Fibroblast of skin of left quadriceps (primary cell): ENCODE measurements around the gene GYS1.
"Not testable (repeated sequence)": the region's sequence is repeated elsewhere in the genome, so short reads cannot be mapped to it uniquely, and the experiment has no call there.

Experiments used
- DNase-seq, 2 experiments: peaks; one replicate each; pipeline ENCODE4 v3.0.0-alpha.2; 2013; ENCODE audit warnings: low read depth in 2 of 2

Gene GYS1

DNA sequence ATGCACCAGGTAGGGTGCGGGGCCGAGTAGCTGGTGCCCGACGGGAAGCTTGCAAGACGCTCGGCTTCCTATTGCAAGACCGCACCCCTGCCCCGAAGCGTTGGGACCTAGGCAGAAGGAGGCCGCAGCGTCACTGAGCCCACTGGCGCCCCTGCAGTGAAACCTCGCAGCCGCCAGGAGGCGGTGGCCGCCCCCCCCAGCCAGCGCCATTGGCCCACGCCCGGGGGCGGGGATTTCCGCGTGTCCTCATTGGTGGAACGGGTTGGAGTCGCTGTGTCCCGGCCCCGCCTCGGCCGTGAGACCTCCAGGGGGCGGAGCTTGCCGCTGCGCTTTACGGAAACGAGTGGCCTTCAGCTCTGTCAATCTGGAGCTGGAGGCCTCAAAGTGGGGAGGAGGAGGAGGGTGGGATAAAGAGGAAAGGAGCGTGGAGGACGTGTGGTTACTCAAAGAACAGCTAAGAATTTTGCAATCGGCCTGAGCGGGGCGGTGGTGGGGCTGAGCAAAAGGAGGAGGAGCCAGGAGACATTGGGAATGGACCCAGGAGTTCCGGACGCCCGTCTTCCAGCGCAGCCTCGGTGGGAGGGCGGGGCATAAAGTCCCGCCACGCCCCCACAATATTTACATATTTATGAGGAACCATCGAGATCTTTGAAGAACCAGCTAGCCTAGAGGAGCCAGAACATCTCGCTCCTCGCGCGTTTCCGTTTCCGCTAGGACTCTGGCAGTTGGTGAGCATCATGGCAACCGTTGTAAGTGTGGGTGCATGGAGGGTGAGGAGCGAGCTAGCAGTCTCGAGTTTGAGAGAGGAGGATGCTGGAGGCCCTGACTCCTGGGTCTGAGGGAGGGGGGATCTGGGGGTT lies at the start of gene GYS1, which contains the start of gene RUVBL2:
GYS1 (minus strand) TSS at position 135 of the 860 bp plus-strand sequence. CDS start 197 bp downstream, outside the sequence.
RUVBL2 (plus strand) TSS at position 713 of the 860 bp plus-strand sequence; CDS start at position 738, 25 bp downstream.
- DNase-seq, result peak; percentile 99

DNA sequence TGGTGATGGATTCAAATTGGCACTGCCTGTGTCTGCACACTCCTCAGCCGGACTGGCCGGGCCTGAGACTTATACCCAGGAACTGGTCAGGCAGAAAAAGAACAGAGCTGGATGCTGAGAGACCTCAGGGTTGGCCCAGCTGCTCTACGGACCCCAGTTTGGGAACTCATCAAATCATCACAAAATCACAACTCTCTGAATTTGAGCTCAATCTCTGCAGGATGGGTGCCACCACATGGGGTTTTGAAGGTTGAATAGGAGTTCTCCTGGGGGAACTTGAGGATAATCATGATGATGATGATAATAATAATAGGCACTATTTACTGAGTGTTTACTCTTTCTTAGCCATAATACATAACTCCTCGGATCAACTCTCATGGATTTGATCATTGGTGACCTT lies 49.6 kb upstream of the GYS1 start:
- not testable (repeated sequence) for DNase-seq

DNA sequence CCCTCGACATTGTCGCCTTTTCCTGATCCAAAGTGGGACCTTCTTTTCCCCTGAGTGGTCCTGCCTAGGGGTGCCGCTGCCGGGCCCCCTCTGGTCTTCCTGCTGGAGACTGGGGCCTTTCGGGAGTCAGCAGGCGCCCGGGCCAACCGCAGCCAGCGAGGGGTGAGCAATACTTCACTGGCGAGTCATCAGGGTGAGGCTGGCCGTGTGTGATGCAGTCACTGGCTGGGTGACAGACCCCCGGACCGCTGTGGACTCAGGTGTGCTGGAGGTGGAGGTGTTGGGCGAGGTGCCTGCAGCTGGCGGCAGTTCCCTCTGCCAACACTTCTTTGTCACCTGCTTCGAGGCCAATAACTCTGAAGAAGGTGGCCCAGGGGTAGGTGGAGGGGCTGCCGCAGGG lies 49.1 kb upstream of the GYS1 start:
- no peak for DNase-seq

DNA sequence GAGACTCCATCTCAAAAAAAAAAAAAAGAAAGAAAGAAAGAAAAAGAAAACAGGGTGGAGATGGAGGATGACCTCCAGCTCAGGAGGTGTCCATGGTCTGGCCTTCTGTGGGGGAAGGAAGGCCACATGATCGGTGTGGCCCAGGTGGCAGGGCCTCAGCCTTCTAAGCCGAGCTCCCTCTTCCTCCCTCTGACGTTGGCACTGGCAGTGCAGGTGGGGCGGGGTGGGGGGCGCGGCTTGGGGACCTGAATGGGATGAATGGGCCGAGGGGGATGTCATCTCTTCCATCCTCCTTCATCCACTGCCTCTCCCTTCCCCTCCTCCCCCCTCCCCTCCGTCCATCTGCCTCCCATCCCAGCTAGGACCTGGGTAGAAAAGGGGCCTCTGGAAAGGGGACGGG lies 46.6 kb upstream of the GYS1 start:
- DNase-seq, result not testable (repeated sequence)

DNA sequence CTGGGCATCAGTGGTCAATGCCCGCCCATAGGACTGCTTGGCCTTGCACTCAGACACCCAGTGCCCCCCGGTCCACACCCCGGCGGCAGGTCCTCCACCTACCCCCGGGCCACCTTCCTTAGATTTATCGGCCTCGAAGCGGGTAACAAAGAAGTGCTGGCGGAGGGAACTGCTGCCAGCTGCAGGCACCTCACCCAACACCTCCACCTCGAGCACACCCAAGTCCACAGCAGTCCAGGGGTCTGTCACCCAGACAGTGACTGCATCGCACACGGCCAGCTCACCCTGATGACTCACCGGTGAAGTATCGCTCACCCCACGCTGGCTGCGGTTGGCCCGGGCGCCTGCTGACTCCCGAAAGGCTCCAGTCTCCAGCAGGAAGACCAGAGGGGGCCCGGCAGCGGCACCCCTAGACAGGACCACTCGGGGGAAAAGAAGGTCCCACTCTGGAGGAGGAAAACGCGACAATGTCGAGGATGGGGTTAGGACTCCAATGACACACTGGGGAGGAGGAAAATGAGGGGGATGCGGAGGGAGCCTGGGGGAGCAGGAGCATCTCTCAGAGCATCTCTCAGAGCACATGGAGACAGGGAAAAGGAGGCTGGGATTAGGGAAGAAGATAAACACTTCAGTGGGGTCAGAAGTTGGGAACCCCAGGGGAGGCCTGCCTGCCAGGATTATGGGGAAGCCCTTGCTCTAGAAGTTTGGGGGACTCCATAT lies 45.6 kb upstream of the GYS1 start:
- not testable (repeated sequence) for DNase-seq

DNA sequence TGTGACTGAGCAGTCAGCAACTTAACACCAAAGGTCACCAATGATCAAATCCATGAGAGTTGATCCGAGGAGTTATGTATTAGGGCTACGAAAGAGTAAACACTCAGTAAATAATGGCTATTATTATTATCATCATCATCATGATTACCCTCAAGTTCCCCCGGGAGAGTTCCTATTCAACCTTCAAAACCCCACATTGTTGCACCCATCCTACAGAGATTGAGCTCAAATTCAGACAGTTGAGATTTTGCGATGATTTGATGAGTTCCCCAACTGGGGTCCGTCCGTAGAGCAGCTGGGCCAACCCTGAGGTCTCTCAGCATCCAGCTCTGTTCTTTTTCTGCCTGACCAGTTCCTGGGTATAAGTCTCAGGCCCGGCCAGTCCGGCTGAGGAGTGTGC lies 45.0 kb upstream of the GYS1 start:
- not testable (repeated sequence) for DNase-seq

DNA sequence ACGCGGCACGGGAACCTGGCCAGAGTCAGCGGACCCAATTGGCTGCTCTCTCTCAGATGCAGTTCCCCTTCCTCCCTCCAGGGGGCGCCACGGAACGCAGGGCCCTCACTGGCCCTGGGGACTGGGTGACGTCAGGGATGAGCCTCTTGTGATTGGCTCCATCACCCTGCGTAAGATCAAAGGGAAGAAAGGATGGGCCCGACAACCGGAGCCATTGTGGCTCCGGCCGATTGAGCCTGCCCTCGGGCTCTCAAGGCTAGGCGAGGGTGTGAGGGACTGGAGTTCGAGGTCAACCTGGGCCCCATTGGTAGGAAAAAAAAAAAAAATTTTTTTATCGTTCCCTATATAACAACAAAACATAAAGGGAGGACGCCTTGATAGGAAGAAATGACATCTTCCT lies 43.7 kb upstream of the GYS1 start, which contains the start of gene CGB1:
CGB1 (minus strand) TSS at position 81 of the 400 bp plus-strand sequence. CDS start 184 bp downstream, outside the sequence.
- not testable (repeated sequence) for DNase-seq

DNA sequence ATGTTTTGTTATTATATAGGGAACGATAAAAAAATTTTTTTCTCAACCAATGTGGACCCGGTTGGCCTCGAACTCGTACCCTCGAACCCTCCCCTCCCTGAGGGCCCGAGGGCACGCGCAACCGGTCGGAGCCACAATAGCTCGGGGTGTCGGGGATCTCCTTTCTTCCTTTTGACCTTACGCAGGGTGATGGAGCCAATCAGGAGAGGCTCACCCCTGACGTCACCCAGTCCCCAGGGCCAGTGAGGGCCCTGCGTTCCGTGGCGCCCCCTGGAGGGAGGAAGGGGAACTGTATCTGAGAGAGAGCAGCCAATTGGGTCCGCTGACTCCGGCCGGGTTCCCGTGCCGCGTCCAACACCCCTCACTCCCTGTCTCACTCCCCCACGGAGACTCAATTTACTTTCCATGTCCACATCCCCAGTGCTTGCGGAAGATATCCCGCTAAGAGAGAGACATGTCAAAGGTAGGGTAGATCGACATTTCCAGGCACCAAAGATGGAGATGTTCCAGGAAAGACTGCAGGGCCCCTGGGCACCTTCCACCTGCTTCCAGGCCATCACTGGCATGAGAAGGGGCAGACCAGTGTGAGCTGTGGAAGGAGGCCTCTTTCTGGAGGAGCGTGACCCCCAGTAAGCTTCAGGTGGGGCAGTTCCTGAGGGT lies 38.7 kb upstream of the GYS1 start, which contains the start of gene CGB2:
CGB2 (plus strand) TSS at position 249 of the 660 bp plus-strand sequence; CDS start at position 455, 206 bp downstream.
- DNase-seq, result not testable (repeated sequence)

DNA sequence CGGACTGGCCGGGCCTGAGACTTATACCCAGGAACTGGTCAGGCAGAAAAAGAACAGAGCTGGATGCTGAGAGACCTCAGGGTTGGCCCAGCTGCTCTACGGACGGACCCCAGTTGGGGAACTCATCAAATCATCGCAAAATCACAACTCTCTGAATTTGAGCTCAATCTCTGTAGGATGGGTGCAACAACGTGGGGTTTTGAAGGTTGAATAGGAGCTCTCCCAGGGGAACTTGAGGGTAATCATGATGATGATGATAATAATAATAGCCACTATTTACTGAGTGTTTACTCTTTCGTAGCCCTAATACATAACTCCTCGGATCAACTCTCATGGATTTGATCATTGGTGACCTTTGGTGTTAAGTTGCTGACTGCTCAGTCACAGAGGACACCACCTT lies 37.2 kb upstream of the GYS1 start:
- DNase-seq, result not testable (repeated sequence)

DNA sequence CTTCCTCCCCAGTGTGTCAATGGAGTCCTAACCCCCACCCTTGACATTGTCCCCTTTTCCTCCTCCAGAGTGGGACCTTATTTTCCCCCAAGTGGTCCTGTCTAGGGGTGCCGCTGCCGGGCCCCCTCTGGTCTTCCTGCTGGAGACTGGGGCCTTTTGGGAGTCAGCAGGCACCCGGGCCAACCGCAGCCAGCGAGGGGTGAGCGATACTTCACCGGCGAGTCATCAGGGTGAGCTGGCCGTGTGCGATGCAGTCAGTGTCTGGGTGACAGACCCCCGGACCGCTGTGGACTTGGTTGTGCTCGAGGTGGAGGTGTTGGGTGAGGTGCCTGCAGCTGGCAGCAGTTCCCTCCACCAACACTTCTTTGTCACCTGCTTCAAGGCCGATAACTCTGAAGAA lies 36.6 kb upstream of the GYS1 start:
- not testable (repeated sequence) for DNase-seq

DNA sequence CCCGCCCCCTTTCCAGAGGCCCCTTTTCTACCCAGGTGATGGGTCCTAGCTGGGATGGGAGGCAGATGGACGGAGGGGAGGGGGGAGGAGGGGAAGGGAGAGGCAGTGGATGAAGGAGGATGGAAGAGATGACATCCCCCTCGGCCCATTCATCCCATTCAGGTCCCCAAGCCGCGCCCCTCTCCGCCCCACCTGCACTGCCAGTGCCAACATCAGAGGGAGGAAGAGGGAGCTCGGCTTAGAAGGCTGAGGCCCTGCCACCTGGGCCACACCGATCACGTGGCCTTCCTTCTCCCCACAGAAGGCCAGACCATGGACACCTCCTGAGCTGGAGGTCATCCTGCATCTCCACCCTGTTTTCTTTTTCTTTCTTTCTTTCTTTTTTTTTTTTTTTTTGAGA lies 35.6 kb upstream of the GYS1 start:
- not testable (repeated sequence) for DNase-seq

DNA sequence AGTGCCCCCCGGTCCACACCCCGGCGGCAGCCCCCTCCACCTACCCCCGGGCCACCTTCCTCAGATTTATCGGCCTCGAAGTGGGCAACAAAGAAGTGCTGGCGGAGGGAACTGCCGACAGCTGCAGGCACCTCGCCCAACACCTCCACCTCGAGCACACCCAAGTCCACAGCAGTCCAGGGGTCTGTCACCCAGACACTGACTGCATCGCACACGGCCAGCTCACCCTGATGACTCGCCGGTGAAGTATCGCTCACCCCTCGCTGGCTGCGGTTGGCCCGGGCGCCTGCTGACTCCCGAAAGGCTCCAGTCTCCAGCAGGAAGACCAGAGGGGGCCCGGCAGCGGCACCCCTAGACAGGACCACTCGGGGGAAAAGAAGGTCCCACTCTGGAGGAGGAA lies 32.5 kb upstream of the GYS1 start:
- DNase-seq, result not testable (repeated sequence)

DNA sequence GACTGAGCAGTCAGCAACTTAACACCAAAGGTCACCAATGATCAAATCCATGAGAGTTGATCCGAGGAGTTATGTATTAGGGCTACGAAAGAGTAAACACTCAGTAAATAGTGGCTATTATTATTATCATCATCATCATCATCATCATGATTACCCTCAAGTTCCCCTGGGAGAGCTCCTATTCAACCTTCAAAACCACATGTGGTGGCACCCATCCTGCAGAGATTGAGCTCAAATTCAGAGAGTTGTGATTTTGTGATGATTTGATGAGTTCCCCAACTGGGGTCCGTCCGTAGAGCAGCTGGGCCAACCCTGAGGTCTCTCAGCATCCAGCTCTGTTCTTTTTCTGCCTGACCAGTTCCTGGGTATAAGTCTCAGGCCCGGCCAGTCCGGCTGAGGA lies 32.0 kb upstream of the GYS1 start:
- DNase-seq, result not testable (repeated sequence)

DNA sequence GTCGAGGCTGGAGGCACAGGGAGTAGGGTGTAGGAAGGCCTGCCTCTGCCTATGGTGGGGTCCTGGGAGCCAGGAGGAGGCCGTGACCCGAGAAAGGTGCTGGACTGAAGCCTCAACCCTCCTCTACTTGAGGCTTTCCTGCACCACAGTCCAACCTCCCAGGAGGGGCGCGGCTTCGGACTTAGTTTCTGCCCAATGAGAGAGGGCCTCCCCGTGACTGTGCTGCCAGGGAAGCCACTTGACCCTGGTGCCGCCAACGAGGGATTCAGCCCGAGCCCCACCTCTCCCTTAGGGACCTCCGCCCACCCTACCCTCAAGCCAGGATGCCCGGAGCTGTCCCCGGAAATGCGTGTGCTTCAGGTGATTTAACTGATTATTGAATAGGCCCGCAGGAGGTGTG lies 31.1 kb upstream of the GYS1 start, which contains the start of gene CGB3:
CGB3 (minus strand) TSS at position 101 of the 400 bp plus-strand sequence. CDS start 362 bp downstream, outside the sequence.
- DNase-seq, result not testable (repeated sequence)

DNA sequence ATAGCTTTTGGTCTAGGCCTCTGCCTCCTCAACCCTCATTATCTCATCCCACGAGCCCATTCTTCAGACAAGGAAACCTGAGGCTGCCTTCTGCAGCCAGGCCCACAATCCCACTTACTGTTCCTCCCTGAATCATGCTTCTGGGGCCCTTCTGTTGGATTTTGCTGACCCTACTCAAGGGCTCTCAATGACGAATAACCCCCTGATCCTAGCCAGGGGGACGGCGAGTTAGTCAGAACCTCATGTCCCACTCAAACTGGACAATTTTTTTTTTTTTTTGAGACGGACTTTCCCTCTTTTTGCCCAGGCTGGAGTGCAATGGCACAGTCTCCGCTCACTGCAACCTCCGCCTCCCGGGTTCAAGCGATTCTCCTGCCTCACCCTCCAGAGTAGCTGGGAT lies 29.0 kb upstream of the GYS1 start:
- DNase-seq, result no peak

DNA sequence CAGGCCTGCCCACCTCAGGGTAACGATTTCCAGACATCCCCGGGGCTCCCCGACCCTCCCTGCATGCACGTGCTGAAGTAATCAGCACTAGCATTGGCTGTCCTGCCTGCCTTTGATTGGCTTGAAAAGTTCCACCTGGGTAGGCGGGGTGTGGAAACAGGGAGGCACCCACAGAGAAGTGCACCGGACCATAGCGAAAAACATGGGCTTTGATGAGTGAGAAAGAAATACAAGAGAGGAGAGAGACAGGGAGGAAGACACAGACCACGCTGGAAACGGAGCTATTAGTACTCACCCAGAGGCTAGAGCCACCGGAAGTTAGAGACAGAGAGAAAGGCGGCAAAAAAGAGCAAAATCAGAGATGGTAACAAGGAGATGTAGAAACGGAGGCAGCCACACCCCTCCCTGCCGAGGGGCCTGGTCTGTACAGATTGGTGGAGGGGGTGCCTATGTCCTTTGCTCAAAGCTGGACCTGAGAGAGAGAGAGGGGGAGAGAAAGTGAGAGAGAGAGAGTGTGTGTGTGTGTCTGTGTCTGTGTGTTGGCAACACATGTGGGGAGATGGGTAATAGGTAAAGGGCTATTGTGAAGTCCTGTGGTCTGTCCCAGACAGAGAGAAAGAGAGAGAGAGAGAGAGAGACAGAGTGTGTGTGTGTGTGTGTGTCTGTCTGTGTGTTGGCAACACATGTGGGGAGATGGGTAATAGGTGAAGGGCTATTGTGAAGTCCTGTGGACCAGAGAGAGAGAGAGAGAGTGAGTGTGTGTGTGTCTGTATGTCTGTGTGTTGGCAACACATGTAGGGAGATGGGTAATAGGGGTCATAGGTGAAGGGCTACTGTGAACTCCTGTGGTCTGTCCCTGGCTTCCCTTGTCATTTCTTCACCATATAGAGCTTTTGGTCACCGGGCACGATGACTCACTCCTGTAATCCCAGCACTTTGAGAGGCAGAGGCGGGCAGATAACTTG lies 28.1 kb upstream of the GYS1 start:
- DNase-seq, result no peak

DNA sequence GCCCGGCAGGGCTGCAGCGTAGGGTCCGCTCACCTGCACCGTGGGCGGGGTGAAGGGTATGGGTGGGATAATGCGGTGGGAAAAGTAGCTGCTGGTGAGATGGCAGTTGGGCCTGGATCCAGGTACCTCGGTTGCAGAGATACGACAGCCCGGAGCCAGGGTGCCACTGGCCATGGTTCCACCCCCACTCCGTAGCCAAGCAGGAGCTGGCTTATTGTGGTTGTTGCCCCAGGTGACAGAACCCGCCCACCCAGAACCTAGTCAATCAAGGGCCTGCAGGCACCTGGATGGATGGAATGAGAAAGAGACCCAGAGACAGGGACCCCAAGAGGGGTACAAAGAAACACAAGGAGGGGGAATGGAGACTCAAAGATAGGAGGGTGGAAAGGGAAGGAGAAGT lies 27.2 kb upstream of the GYS1 start:
- DNase-seq, result no peak

DNA sequence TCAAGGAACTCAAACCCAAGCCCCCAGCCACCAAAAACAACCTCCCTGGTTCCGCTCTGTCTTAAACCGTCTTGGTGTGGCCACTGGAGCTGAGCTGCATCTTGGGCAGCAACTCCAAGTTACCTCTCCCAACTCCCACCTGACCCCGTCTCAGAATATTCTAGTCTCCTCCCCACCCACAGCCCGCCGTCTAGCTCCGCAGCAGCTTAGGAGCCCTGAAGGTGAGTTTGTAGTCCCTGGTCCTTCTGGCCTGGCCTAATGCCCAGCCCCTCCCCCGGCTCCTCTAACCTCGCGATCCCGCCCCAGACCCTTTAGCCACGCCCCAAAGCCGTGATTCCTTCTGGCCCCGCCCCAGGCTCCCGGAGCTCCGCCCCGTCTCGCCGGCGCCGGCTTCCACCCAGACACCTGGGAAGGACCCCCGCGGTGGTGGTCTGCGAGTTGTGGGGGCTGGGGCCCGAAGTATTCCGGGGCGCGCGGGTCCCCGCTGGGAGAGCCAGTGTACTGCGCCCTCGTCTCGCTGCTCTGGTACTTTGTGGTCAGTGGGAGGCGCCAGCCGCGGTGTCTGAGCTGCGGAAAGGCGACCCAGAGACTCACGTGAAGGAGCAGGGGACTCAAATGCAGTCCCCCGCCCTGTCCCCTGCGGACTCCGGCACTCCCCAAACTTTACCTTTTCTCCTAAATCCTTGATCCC lies 26.3 kb upstream of the GYS1 start:
- DNase-seq, result no peak

DNA sequence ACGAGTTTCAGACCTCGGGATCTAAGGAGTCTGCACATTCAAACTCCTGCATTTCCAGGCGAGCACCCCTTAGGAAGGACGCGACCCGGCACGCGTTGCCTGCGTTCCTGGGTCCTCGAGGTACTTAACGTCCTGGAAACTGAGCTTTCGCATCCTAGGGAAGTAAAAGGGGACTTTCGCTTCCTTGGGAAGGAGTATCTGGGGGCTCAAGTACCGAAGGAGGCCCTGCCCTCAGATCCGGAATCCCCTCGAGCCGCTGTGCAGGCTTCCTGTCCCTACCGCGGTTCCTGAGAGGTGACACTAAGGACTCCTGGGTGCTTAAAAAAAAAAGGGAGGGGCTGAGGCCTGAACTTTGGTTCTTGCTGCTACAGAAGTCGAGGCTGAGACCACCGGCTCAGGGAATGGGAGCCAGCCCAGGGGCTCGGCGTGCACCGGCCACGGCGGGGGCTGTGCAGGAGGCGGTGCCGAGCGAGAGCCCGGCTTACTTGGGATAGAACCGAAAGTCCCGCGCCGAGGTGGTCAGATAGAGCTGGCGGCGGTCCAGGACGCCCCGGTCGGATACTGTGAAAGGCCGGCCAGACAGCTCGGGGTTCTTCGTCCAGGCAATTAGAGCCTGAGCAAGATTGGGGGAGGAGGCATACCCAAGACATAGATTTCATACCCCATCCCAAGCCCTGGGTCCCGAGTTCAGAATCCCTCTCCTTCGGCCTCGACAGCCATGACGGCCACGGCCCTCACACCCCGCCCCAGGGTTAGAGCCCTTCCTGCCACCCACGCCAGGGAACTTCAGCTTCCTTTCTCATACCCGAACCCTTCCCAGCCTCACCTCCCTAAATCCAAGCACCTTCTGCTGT lies 25.5 kb upstream of the GYS1 start:
- DNase-seq, result not testable (repeated sequence)
